Daoy (cell line): Measurements from ENCODE around the gene PBX3. TPM values are rescaled to one million over a fixed set of nuclear protein-coding genes. Genes with fewer than 3 reads are reported as not detected.

Experiments used
- DNase-seq: peaks from one replicate; pipeline ENCODE4 v3.0.0-alpha.2; 2015; ENCODE audit warnings: low read depth
- total RNA-seq: library from RNA; depleted of rRNA; stranded (reverse); fragments of >200 nt; shearing (Covaris generic); gene quantifications from 2 replicates; pipeline ENCODE4 v1.2.3, GENCODE V29; 2014; rRNA removed

The PBX3 gene
- total RNA-seq, 1 experiment from 2014 or later = 30.6 TPM

DNA sequence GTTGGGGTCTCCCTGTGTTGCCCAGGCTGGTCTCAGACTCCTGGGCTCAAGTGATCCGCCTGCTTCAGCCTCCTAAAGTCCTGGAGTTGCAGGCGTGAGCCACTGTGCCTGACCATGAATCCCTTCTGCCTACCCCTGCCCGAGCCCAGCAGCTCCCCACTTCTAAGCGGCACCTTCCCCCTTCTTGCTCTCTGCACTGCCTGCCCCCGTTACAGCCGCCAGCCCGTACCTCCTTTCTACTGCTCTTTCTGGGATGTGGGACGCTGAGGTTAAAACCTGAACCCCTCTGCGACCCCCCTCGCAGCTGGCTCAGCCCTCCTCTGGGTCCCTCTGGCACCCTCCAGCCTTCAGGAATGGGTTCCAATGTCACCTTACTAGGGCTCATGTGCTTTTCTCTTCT lies 249.6 kb downstream of the PBX3 start:
- DNase-seq = no peak

DNA sequence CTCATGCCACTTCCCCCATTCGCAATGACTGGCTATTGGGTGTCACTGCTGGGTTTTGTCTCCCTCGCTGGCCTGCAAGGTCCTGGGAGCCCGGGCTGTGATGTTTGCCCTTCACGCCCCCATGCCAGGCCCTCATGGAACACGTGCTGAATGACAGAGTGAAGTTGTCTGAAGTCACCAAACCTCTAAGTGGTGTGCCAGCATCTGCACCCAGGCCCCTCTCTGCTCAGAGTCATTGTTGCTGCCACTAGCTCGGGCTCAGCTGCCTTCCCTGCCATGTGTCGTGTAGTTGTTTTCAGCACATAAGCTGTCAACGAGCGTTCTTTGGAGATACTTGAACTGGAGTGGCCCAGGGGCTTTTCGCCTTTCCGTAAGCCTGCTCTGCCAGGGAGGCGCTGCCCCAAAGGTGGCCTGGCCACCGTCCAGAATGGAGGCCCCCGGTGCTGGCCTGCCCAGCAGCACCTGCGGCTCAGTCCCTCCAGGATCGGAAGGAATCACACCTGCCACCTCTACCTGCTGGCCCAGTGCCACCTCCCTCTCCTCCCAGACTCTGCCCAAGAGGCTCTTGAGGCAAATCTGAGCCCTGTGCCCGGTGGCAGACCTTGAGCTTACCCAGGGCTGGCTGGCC lies 250.1 kb downstream of the PBX3 start:
- DNase-seq = no peak

DNA sequence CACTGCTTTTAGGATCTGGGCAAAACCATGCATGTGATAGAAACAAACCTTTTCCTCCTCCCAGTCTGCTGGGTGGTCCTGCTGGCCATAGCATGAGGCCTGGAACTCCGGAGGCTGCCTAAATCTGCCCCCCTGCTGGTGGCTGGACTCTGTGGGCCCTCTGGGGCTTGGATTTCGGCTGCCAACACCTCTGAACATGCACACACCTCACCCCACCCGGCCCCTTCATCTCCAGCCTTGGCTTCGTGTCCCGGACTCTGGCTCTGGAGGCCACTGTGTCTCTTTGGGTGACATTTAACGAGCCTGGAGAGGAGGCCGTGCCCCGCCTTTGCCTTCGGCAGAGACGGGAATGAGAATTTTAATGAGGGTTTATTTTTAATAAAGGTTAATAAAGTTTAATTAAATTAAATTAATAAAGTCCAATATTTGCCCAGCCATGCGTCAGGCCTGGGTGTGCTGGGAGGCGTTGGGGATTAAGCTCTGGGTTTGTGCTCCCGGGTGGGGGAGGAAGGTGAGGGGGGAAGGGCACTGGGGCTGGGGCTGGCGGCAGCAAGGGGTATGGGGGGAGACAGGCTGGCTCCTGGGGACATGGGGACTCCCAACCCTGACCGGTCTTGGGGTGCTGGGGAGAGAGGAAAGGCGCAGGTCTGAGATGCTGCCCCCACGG lies 251.8 kb downstream of the PBX3 start:
- no peak for DNase-seq

GRCh38 chr9:125999504-125999881 lies 252.3 kb downstream of the PBX3 start:
- no peak for DNase-seq

DNA sequence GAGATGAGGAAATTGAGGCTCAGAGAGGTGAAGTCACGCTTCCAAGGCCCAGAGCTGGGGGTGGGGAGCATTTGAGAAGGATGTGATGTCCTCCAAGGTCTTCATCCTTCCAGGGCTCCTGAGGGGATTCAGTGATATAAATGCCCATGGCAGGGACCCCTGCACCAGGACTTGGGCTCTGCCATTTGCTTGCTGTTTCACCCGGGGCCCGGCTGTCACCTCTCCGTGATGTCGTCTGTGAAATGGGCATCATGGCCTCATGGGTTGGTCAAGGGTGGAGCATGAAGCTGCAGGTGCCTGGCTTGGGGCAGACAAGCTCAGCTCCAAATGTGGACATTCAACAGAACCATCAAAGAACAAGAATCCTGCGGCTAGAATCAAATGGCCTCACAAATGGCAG lies 253.1 kb downstream of the PBX3 start:
- DNase-seq = no peak

GRCh38 chr9:126000731-126001580 lies 253.8 kb downstream of the PBX3 start:
- DNase-seq = no peak

GRCh38 chr9:126001581-126002225 lies 254.5 kb downstream of the PBX3 start:
- DNase-seq = no peak

DNA sequence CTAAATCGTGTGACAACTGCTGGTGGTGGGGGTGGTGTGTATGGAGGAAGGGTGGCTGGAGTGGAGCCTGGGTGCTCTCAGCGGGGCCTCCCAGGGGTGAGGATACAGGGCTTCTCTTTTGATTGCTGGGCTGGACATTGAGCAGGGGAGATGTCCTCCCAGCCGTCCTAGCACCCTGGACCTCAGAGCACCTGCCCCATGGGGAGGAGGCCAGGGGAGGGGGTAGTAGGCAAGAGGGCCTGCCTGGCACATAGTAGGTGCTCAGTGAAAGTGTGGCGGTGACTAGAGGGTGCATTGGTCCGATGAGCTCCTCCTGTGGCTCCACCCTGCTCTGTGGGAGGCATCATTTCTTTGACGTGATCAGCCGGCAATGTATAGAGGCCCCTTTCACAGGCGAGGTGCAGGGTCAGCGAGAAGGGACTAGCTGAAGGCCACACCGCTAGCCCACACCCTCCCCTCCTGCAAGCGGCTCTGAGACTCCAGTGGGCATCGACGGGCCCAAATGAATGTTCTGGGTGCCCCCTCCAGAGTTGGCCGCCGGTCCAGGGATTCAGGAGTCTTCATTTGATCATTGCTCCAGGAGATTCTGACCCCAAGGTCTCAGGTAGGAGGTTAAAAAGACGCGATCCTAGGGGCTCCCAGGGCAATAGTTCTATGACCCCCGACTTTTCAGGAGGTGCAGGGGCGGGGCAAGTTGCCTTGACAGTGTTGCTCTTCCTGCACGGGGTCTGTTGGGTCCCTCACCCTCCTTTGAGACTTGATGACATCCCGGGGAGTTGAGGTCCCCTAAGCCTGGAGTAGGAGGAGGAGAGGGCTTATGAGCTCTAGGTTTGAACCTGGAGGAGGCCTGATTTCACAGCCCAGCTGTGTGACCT lies 255.5 kb downstream of the PBX3 start:
- DNase-seq = no peak

DNA sequence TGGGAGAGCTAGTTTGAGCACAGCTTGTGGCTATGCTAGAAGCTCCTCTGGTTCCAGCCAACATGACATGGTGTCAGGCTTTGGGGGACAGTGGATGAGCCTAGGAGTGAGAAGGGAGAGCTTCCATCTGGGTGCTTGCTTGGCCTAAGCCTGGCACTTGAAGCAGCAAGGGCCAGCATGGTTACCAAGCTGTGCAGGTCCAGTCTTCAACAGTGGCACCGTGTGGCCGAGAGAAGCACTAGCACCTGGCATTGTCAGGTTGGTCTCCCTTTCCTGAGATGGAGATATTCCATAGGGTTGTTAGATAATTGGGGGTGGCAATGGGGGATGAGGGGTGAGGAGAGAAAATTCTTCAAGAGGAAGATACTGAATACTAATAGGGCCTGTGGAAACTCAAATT lies 261.9 kb downstream of the PBX3 start:
- DNase-seq = no peak

- no peak for DNase-seq
Observed at GRCh38 chr9:126014726-126015125, 267.6 kb downstream of the PBX3 start.

GRCh38 chr9:126015424-126015823 lies 268.3 kb downstream of the PBX3 start:
- no peak for DNase-seq

DNA sequence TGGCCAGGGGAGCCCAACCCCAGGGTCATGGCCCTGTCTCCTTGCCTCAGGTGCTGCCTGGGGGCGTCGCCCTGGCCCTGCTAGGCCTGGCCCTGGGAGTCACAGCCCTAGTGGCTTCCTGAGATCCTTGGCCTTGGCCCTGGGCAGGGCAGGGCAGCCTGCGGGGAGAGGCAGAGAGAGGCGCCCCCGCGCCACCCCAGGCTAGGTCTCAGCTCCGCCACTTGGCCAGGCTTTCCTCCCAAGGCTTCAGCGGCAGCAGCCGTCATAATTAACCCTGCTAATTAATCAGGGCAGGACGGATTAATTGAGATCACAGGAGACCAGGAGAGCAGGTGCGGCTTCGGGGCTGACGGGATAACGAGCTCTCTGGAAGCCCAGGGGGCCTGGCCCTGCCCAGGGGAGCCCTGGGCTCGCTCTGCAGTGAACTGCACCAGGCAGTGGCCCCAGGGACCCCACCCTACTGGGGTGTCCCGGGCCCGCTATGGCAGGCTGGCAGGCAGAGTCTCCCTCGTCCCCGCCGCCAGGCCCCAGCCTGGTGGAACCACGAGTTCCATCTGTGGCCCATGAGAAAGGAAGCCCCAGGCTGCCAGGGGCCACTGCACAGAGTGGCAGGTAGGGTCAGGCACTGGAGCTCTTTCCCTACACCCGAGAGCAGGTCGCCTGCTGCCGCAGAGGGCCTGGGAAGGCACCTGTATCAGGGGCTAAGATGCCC lies 269.6 kb downstream of the PBX3 start:
- no peak for DNase-seq

Other genes starting within 250 kb of the PBX3 start
- 147 and 173 TPM in 2 replicates for gene MAPKAP1, start 40.2 kb upstream of the PBX3 start, total RNA-seq